HepG2 (cell line): Measurements from ENCODE around the gene RCOR1. TPM values are rescaled to one million over a fixed set of nuclear protein-coding genes. Genes with fewer than 3 reads are reported as not detected.

Experiments
- GABPB1 ChIP-seq: IDR thresholded peaks from 2 replicates; pipeline ENCODE4 v1.6.1; 2016; ENCODE audit warnings: mild to moderate bottlenecking, missing genetic modification reagents, moderate library complexity, missing compliant biosample characterization
- IKZF1 ChIP-seq: fragments of 450-650 bp; IDR thresholded peaks from 2 replicates; pipeline ENCODE4 v1.7.1; 2016
- IRF1 ChIP-seq: sonication (generic); formaldehyde crosslinking; IDR thresholded peaks from 2 replicates; pipeline ENCODE4 v1.4.0; 2020; ENCODE audit warnings: low read depth, mild to moderate bottlenecking, missing genetic modification reagents
- KAT7 ChIP-seq: IDR thresholded peaks from 2 replicates; pipeline ENCODE4 v1.6.1; 2018; ENCODE audit warnings: borderline replicate concordance, missing compliant biosample characterization
- NR2F6 ChIP-seq, 2 experiments: IDR thresholded peaks; 2 replicates each; pipeline ENCODE4 v1.6.1; 2016; ENCODE audit warnings: antibody characterized with exemption in 1 of 2, mild to moderate bottlenecking in 1 of 2
- PHF20 ChIP-seq: sonication (generic); formaldehyde crosslinking; IDR thresholded peaks from 2 replicates; pipeline ENCODE4 v1.5.0; 2020; ENCODE audit warnings: mild to moderate bottlenecking, missing genetic modification reagents
- RFX5 ChIP-seq: IDR thresholded peaks from 2 replicates; pipeline ENCODE4 v1.6.1; 2011; ENCODE audit warnings: low read depth, low read length, improper control_type of control experiment
- RNF219 ChIP-seq: sonication (generic); formaldehyde crosslinking; IDR thresholded peaks from 2 replicates; pipeline ENCODE4 v1.5.0; 2020; ENCODE audit warnings: mild to moderate bottlenecking, missing genetic modification reagents
- SALL2 ChIP-seq: sonication (generic); formaldehyde crosslinking; IDR thresholded peaks from 2 replicates; pipeline ENCODE4 v1.8.1; 2023; ENCODE audit warnings: mild to moderate bottlenecking, missing genetic modification reagents, inconsistent platforms
- SSRP1 ChIP-seq: IDR thresholded peaks from 2 replicates; pipeline ENCODE4 v1.6.1; 2016; ENCODE audit warnings: control low read depth
- TBP ChIP-seq: sonication (generic); formaldehyde crosslinking; IDR thresholded peaks from 2 replicates; pipeline ENCODE4 v1.5.0; 2020; ENCODE audit warnings: missing genetic modification reagents
- ZBTB26 ChIP-seq: IDR thresholded peaks from 2 replicates; pipeline ENCODE4 v1.6.1; 2016; ENCODE audit warnings: missing compliant biosample characterization, missing genetic modification reagents, borderline replicate concordance
- ZNF18 ChIP-seq: sonication (generic); formaldehyde crosslinking; IDR thresholded peaks from 2 replicates; pipeline ENCODE4 v1.8.0; 2022; ENCODE audit warnings: mild to moderate bottlenecking, missing genetic modification reagents; ENCODE audit not compliant: insufficient replicate concordance
- ZNF24 ChIP-seq: fragments of 450-650 bp; IDR thresholded peaks from 2 replicates; pipeline ENCODE4 v1.6.1; 2017; ENCODE audit warnings: antibody characterized with exemption, mild to moderate bottlenecking
- ZNF343 ChIP-seq: sonication (generic); formaldehyde crosslinking; IDR thresholded peaks from 2 replicates; pipeline ENCODE4 v1.4.0; 2020; ENCODE audit warnings: mild to moderate bottlenecking, missing genetic modification reagents
- ZNF512 ChIP-seq: sonication (generic); formaldehyde crosslinking; IDR thresholded peaks from 2 replicates; pipeline ENCODE4 v1.4.0; 2020; ENCODE audit warnings: mild to moderate bottlenecking, missing genetic modification reagents
- ZNF577 ChIP-seq: sonication (generic); formaldehyde crosslinking; IDR thresholded peaks from 2 replicates; pipeline ENCODE4 v1.4.0; 2020; ENCODE audit warnings: mild to moderate bottlenecking, low read depth, missing genetic modification reagents, borderline replicate concordance
- ZNF597 ChIP-seq: sonication (generic); formaldehyde crosslinking; IDR thresholded peaks from 2 replicates; pipeline ENCODE4 v1.5.0; 2020; ENCODE audit warnings: missing genetic modification reagents
- ZNF678 ChIP-seq: sonication (generic); formaldehyde crosslinking; IDR thresholded peaks from 2 replicates; pipeline ENCODE4 v1.4.0; 2020; ENCODE audit warnings: mild to moderate bottlenecking, missing genetic modification reagents
- ZNF737 ChIP-seq: sonication (generic); formaldehyde crosslinking; IDR thresholded peaks from 2 replicates; pipeline ENCODE4 v1.5.0; 2020; ENCODE audit warnings: missing genetic modification reagents, mild to moderate bottlenecking, borderline replicate concordance
- ZSCAN29 ChIP-seq: sonication (generic); formaldehyde crosslinking; conservative IDR thresholded peaks from 2 replicates; pipeline ENCODE4 v1.4.0; 2020; ENCODE audit warnings: mild to moderate bottlenecking, missing genetic modification reagents
- polyA plus RNA-seq, 8 experiments: library from polyadenylated mRNA; depleted of rRNA in 3 of 8; stranded (reverse) in 7 of 8; unstranded in 1 of 8; fragments of >200 nt; fragmentation: Illumina TruSeq in 4 of 8; extraction: Trizol in 4 of 8; gene quantifications; 2 replicates each; pipeline versions ENCODE4 v1.2.1 to v1.2.3, GENCODE V29; 2011 to 2016; ENCODE audit warnings: low read depth in 4 of 8, missing spikeins in 1 of 8, mixed read lengths in 1 of 8; ENCODE audit not compliant: insufficient read depth in 1 of 8
- total RNA-seq, 5 experiments: library from RNA; depleted of rRNA; stranded (reverse); fragments of >200 nt; fragmentation: Illumina TruSeq; extraction: Trizol; gene quantifications; 2 replicates each; pipeline ENCODE4 v1.2.3, GENCODE V29; 2016; ENCODE audit warnings: low read depth in 1 of 5

RCOR1 gene
- total and polyA plus RNA-seq, 2 of the 13 experiments (the other 11 are each of a cell fraction or from before 2014, with no cell fraction given), result 10.2 to 11.1 TPM

GRCh38 chr14:102776761-102777710, 184.6 kb downstream of the RCOR1 start, which contains the start of gene TRAF3 (continued):
- TF ChIP-seq ZBTB26 (CRISPR knock-in tag), result no peak
- TF ChIP-seq IKZF1, result no peak
- no peak for TF ChIP-seq ZNF597 (CRISPR knock-in tag)
- TF ChIP-seq ZNF737 (CRISPR knock-in tag), result no peak
- no peak for TF ChIP-seq ZNF512
- 0 out of 2 replicates have a peak, but pooled peaks have one; percentile 44 for TF ChIP-seq IRF1 (CRISPR knock-in tag)
- TF ChIP-seq SSRP1 (CRISPR knock-in tag), result no peak
- TF ChIP-seq ZNF18 (CRISPR knock-in tag), result no peak
- TF ChIP-seq KAT7, result no peak
- no peak for TF ChIP-seq ZSCAN29 (CRISPR knock-in tag)
- TF ChIP-seq SALL2 (CRISPR knock-in tag), result no peak
- TF ChIP-seq ZNF678, result no peak
- no peak for TF ChIP-seq PHF20
- no peak for TF ChIP-seq NR2F6 (IDR thresholded peaks at IDR 0.05)
- TF ChIP-seq NR2F6 (CRISPR knock-in tag; IDR thresholded peaks at IDR 0.05), result no peak
- no peak for TF ChIP-seq ZNF343 (CRISPR knock-in tag)
- TF ChIP-seq RFX5, result no peak
- no peak for TF ChIP-seq ZNF24
- no peak for TF ChIP-seq RNF219 (CRISPR knock-in tag)
- TF ChIP-seq TBP (CRISPR knock-in tag), result no peak
- no peak for TF ChIP-seq ZNF577 (CRISPR knock-in tag)
- peak; percentile 43; the same call in 1 of the 2 replicates for TF ChIP-seq GABPB1 (CRISPR knock-in tag)
